Uterus (tissue), 4 donors: ENCODE results near the gene UQCRC2. TPM values are rescaled to one million over a fixed set of nuclear protein-coding genes. Genes with fewer than 3 reads are reported as not detected.

ENCODE experiments used
- DNase-seq, 2 donors: peaks; one replicate each; pipeline ENCODE4 v3.0.0-alpha.2; 2019 to 2020
- H3K27ac ChIP-seq, 2 donors: fragments of 200-600 bp; sonication (generic); 1 replicate in 1 of 2; 2 replicates in 1 of 2; pipeline ENCODE4 v1.5.1; 2016 to 2018
- H3K27me3 ChIP-seq, 2 donors: fragments of 200-600 bp; sonication (generic); one replicate each; pipeline ENCODE4 v1.5.1; 2018 to 2019; ENCODE audit warnings: control low read depth in 1 of 2
- H3K36me3 ChIP-seq, 2 donors: fragments of 200-600 bp; sonication (generic); one replicate each; pipeline ENCODE4 v1.5.1; 2019; ENCODE audit warnings: control low read depth in 1 of 2
- H3K4me1 ChIP-seq, 2 donors: fragments of 200-600 bp; sonication (generic); one replicate each; pipeline ENCODE4 v1.5.1; 2018 to 2019; ENCODE audit warnings: control low read depth in 1 of 2
- H3K4me3 ChIP-seq, 2 donors: fragments of 200-600 bp; sonication (generic); 1 replicate in 1 of 2; 2 replicates in 1 of 2; pipeline ENCODE4 v1.5.1; 2018 to 2019; ENCODE audit warnings: mild to moderate bottlenecking in 1 of 2
- H3K9me3 ChIP-seq, 2 donors: fragments of 200-600 bp; sonication (generic); one replicate each; pipeline ENCODE4 v1.5.1; 2019; ENCODE audit warnings: control low read depth in 1 of 2
- POLR2A ChIP-seq, 2 donors: fragments of 450-650 bp; IDR thresholded peaks; one replicate each; pipeline ENCODE4 v1.6.1; 2016; ENCODE audit warnings: antibody characterized with exemption in 2 of 2, mild to moderate bottlenecking in 1 of 2, moderate library complexity in 1 of 2
- intact Hi-C: fragments of 100-400 bp; cut with DNase I; formaldehyde crosslinking; loops from one replicate; pipeline ENCODE4 v1.15.1; 2023; ENCODE audit warnings: low total_unique reads
- total RNA-seq, 4 donors: library from RNA; depleted of rRNA in 3 of 4; stranded (reverse); fragments of >200 nt in 3 of 4; gene quantifications; one replicate each; pipeline versions ENCODE4 v1.1.0 to v1.2.4, GENCODE V29; 2014 to 2023
- TF ChIP-seq, protein P1 (sequence below), 4 experiments: fragments of 200-600 bp in 2 of 4; fragments of 450-650 bp in 2 of 4; sonication (generic) in 2 of 4; IDR thresholded peaks; one replicate each; pipeline ENCODE4 v1.5.1; 2016 to 2019; ENCODE audit warnings: antibody characterized with exemption in 4 of 4, mild to moderate bottlenecking in 2 of 4, moderate library complexity in 1 of 4
- donor health status: DM: yes; HTN: yes; CAD: no.

UQCRC2 gene
- total RNA-seq, 4 donors from 2014 or later, result 66.8 to 230 (median 152) TPM

DNA sequence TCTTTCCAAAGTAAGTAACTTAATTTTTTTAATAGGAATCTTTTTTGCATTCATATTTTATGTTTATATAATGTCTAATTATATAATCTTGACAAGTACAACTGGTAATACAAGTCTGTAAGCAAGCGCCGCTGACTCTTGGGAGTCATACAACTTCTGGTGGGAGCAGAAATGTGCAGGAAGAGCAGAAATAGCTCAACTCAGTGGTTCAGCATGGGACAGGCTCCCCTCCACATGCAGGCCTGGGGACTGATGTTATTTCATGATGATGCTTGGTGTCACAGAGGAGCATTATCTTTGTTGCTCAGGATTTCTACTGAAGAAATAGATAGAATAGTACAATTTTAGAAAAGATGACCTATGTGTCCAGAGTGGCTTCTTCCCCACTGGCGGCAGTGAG, 10.7 kb downstream of the UQCRC2 start:
- Histone ChIP-seq H3K27me3 (no peaks in the 10 kb centered on the region), H3K27ac (no peak overlapping the region), H3K9me3 (no peaks in the 10 kb centered on the region), H3K4me1 (no peaks in the 10 kb centered on the region), H3K36me3 (no peaks in the 10 kb centered on the region), H3K4me3 (no peak overlapping the region)
- no peak for DNase-seq
- TF ChIP-seq, protein P1, sequence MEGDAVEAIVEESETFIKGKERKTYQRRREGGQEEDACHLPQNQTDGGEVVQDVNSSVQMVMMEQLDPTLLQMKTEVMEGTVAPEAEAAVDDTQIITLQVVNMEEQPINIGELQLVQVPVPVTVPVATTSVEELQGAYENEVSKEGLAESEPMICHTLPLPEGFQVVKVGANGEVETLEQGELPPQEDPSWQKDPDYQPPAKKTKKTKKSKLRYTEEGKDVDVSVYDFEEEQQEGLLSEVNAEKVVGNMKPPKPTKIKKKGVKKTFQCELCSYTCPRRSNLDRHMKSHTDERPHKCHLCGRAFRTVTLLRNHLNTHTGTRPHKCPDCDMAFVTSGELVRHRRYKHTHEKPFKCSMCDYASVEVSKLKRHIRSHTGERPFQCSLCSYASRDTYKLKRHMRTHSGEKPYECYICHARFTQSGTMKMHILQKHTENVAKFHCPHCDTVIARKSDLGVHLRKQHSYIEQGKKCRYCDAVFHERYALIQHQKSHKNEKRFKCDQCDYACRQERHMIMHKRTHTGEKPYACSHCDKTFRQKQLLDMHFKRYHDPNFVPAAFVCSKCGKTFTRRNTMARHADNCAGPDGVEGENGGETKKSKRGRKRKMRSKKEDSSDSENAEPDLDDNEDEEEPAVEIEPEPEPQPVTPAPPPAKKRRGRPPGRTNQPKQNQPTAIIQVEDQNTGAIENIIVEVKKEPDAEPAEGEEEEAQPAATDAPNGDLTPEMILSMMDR (IDR thresholded peaks at IDR 0.05), result no peak
- intact Hi-C loops, result no loop called here

GRCh38 chr16:21964353-21964752, 11.2 kb downstream of the UQCRC2 start:
- intact Hi-C loops, result no loop called here
- no peak overlapping the region for H3K27ac ChIP-seq
- no peaks in the 10 kb centered on the region for H3K9me3 ChIP-seq
- no peak for DNase-seq
- no peak overlapping the region for H3K4me3 ChIP-seq
- no peaks in the 10 kb centered on the region for H3K36me3 ChIP-seq
- no peaks in the 10 kb centered on the region for H3K27me3 ChIP-seq
- TF ChIP-seq, protein P1 (IDR thresholded peaks at IDR 0.05), result no peak
- TF ChIP-seq POLR2A (IDR thresholded peaks at IDR 0.05), result no peak
- no peaks in the 10 kb centered on the region for H3K4me1 ChIP-seq

GRCh38 chr16:21971856-21972255, 18.7 kb downstream of the UQCRC2 start:
- Histone ChIP-seq H3K4me1 (no peaks in the 10 kb centered on the region), H3K9me3 (no peaks in the 10 kb centered on the region), H3K27me3 (no peaks in the 10 kb centered on the region), H3K27ac (no peak overlapping the region), H3K4me3 (no peak overlapping the region), H3K36me3 (no peaks in the 10 kb centered on the region)
- no peak for TF ChIP-seq POLR2A (IDR thresholded peaks at IDR 0.05)
- TF ChIP-seq, protein P1 (IDR thresholded peaks at IDR 0.05), result no peak
- no peak for DNase-seq
- intact Hi-C loops, result no loop called here

- no peak for DNase-seq
- H3K4me1 ChIP-seq, result no peaks in the 10 kb centered on the region
- H3K4me3 ChIP-seq, result no peak overlapping the region
- TF ChIP-seq, protein P1 (IDR thresholded peaks at IDR 0.05), result no peak
- TF ChIP-seq POLR2A (IDR thresholded peaks at IDR 0.05), result no peak
- H3K27ac ChIP-seq, result no peak overlapping the region
- H3K9me3 ChIP-seq, result no peaks in the 10 kb centered on the region
- H3K36me3 ChIP-seq, result no peaks in the 10 kb centered on the region
- H3K27me3 ChIP-seq, result no peaks in the 10 kb centered on the region
- intact Hi-C loops, result no loop called here
These were observed 20.8 kb downstream of the UQCRC2 start for GRCh38 chr16:21973945-21974344.

DNA sequence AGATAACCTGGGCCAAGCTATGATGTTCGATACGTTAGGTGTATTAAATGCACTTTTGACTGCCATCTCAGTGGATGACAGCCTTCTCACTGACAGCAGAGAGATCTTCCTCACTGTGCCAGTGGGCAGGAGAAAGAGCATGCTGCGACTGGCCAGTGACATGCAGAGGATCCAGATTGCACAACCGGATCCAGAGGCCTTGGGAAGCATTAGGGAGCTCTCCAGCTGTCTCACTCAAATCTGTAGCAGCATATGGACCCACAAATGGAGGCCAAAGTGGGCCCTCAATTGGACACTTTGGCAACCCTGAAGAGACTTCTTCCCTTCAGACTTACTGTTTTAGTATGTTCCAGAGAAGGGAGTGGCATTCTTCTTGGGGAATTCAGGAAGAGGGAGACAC, 26.9 kb downstream of the UQCRC2 start:
- no peaks in the 10 kb centered on the region for H3K36me3 ChIP-seq
- H3K9me3 ChIP-seq, result no peaks in the 10 kb centered on the region
- TF ChIP-seq POLR2A (IDR thresholded peaks at IDR 0.05), result no peak
- TF ChIP-seq, protein P1 (IDR thresholded peaks at IDR 0.05), result no peak
- no peak for DNase-seq
- H3K4me3 ChIP-seq, result no peak overlapping the region
- H3K4me1 ChIP-seq, result no peaks in the 10 kb centered on the region
- no peak overlapping the region for H3K27ac ChIP-seq
- intact Hi-C loops, result no loop called here
- no peaks in the 10 kb centered on the region for H3K27me3 ChIP-seq
